Astrocyte of the spinal cord (primary cell): ENCODE data around the gene LBHD2.

Experiments used
- DNase-seq: peaks from one replicate; pipeline ENCODE4 v3.0.0; 2011; ENCODE audit warnings: low read depth, low spot score
- H3K4me3 ChIP-seq: 2 replicates; pipeline ENCODE4 v1.5.1; 2011; ENCODE audit warnings: low read depth, mild to moderate bottlenecking, low read length, moderate library complexity
- in situ Hi-C: cut with HindIII; loops from 2 replicates; pipeline ENCODE4 v1.10.0; 2017; ENCODE audit warnings: low sequenced_read_pairs
- TF ChIP-seq, protein P1 (sequence below): IDR thresholded peaks from 2 replicates; pipeline ENCODE4 v1.5.1; 2012; ENCODE audit warnings: low read depth, mild to moderate bottlenecking, low read length, inconsistent platforms

The LBHD2 gene

DNA sequence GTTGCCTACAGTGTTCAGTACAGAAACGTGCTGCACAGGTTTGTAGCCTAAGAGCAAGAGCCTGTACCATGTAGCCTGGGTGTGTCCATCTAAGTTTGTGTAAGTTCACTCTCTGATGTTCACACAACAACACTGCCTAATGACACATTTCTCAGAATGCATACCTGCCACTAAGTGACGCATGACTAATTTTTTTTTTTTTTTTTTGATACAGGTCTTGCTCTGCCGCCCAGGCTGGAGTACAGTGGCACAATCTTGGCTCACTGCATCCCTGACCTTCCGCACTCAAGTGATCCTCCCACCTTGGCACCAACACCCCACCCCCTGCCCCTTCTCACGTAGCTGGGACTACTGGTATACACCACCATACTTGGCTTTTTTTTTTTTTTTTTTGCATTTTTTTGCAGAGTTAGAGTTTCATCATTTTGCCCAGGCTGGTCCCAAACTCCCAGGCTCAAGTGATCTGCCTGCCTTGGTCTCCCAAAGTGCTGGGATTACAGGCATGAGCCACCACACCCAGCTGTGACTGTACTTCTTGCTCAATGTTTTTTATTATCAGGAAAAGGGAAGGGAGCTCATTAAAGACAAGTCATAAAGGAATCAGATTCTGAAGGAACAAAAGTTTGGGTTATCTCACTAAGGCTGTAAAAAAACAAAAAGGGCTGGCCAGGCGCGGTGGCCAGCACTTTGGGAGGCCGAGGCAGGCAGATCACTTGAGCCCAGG is 16.6 kb upstream of the LBHD2 start:
- in situ Hi-C loops: no loop called here
- no peak overlapping the region for H3K4me3 ChIP-seq
- no peak for DNase-seq
- TF ChIP-seq, protein P1, sequence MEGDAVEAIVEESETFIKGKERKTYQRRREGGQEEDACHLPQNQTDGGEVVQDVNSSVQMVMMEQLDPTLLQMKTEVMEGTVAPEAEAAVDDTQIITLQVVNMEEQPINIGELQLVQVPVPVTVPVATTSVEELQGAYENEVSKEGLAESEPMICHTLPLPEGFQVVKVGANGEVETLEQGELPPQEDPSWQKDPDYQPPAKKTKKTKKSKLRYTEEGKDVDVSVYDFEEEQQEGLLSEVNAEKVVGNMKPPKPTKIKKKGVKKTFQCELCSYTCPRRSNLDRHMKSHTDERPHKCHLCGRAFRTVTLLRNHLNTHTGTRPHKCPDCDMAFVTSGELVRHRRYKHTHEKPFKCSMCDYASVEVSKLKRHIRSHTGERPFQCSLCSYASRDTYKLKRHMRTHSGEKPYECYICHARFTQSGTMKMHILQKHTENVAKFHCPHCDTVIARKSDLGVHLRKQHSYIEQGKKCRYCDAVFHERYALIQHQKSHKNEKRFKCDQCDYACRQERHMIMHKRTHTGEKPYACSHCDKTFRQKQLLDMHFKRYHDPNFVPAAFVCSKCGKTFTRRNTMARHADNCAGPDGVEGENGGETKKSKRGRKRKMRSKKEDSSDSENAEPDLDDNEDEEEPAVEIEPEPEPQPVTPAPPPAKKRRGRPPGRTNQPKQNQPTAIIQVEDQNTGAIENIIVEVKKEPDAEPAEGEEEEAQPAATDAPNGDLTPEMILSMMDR: no peak

DNA sequence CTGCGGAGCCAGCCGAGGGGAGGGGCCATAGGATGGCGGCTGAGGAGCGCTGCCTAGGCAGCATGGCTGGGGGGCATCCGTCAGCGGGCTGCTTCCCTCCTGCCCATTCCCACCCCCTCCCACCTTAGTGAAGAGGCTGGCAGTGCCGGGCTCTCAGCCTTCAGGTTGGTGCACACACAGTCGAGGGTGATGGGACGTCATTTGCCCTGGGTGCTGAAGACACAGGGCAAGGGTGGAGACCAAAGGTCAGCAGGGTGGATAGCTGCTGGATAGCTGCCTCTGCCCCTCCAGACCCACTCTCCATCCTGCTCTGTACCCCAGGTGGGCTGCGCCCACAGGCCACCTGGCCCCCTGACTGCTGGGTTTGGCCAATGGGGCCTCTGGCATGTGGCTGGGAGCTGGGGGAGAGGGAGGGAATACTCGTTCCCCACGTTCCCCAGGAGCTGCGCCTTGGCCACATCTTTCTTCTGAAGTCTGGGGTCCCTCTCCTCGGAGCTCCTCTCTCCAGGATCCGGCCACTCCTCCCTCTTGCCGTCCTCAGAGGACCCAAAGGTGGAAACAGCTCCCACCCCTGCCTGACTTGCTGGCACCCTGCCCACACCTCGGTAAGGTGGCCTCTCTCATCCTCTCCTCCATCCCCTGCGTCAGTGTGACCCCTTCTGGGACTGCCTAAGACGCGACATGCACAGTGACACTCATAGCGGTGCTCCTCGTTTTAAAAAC is 15.5 kb upstream of the LBHD2 start:
- in situ Hi-C loops: no loop called here
- no peak for DNase-seq
- H3K4me3 ChIP-seq: no peak overlapping the region
- TF ChIP-seq, protein P1: no peak

DNA sequence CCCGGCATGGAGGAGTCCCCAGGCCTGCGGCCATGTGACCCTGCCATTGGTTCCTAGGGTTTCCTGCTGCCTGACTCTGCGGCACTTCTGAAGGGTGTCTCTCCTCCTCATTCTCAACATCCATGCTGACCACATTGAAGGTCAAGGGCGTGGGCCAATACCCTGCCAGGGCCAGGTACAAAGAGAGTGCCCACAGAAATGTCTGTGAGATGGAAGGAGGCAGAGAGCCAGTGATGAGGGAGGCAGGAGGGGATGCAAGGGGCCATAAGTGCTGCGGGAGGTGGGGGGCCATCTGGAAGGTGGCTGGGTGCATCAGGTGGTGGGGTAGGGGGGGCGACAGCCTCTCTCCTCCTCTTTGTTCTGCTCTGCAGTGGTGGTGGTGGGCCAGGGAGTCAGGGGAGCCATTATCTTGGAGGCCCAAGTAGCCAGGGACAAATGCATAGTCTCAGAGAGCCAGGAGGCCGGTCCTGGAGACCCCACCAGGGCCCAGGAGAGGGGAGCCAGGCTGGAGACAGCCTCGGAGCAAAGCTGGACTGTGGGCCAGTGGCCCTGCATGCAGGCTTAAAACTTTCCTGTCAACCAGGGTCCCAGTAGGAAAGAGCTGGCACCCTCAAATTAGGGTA is 13.6 kb upstream of the LBHD2 start:
- no peak for DNase-seq
- H3K4me3 ChIP-seq: no peak overlapping the region
- in situ Hi-C loops: no loop called here
- TF ChIP-seq, protein P1: no peak

DNA sequence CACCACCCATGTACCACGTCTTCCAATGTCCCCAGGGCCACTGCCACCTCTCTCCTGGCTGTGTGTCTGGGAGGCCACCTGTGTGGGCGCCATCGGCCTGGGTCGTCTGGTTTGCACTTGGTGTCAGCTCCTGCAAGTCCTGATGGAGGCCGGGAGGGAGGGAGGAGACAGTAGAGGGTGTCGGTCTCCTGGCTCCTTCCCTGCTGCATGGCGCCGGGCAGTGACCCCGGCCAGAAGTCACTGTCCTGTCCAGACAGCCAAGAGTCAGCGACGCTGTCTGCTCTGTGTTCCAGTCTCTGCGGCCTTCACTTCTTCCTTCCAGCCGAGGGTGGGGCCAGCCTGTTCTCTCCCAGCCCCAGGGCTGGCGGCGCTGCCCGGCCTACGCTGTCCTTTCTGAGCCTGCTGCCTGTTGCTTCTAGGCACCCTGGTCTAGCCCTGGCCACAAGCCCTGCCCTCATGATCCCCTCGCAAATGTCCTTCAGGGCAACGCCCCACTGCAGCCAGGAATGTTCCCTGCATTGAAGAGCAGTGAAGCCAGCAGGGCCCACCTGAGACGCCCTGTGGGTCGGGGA is 13.0 kb upstream of the LBHD2 start:
- no peak overlapping the region for H3K4me3 ChIP-seq
- DNase-seq: no peak
- TF ChIP-seq, protein P1: no peak
- in situ Hi-C loops: no loop called here

DNA sequence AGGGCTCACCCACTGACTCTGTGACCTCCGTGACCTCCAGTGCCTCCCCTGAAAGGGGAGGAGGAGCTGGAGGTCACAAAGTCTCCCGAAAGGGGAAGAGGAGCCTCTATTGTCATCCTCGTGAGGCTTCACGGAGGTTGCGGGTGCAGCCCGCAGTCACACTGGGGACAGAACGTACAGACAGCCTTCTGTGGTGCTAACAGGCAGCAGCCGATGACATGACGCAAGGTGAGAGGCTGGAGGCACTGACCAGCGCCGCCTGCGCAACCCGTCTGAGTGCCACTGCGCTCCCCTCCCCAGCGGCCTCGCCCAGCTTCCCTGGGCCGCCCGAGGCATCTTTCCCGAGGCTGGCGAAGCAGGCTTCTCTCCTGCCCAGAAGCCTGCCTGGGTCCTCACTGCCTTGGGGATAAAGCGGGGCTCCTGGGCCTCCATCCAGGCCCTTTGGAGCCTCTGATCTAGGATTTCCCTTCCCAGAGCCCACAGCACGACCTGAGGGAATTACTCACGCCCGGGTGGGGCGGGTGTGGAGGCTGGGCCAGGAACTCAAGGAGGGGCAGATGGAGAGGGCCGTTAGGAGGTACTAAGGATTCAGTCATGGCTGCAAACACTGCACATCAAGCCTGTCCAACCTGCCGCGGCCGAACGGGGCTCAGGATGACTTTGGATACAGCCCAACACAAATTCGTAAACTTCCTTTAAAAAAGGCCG is 12.3 kb upstream of the LBHD2 start:
- no peak overlapping the region for H3K4me3 ChIP-seq
- in situ Hi-C loops: no loop called here
- TF ChIP-seq, protein P1: no peak
- no peak for DNase-seq
